ENCODE results near the gene MAP2K7.

Gene MAP2K7

DNA sequence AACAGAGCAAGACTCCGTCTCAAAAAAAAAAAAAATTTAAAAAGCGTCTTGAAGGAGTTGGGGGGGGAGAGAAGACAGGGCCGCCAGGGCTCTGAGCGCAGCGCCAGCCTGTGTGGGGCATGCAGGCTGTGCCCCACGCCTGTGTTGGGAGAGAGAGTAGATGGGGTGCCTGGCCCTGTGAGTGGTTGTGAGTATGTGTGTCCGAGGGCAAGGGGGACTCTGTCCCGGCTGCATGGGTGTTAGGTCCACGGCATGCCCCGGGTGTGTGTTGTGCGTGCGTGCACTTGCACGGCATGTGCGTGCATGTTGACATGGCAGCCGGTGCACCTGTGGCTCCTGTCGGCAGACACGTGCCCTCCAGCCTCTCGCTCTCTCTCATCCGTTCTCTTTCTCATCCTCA is 3.4 kb downstream of the MAP2K7 start:
- DNase-seq, result no peak

DNA sequence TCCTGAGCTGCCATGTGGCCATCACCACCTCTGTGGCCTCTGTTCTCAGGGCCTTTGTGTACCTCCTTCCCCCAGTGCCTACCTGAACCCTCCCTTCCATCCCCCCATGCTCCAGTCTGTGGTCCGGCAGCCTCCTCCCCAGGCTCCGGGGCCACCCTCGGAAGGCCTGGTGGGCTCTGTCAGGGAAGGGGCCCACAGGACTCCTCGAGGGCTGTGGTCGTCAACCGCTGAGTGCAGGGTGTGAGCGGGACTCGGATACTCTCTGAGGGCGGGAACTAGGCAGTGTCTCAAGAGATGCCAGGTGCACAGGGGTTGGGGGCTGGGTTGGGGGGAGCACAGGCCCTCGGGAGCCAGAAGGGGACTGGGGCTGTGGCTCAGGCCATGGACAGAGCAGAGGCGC is 3.9 kb downstream of the MAP2K7 start:
- no peak for DNase-seq

DNA sequence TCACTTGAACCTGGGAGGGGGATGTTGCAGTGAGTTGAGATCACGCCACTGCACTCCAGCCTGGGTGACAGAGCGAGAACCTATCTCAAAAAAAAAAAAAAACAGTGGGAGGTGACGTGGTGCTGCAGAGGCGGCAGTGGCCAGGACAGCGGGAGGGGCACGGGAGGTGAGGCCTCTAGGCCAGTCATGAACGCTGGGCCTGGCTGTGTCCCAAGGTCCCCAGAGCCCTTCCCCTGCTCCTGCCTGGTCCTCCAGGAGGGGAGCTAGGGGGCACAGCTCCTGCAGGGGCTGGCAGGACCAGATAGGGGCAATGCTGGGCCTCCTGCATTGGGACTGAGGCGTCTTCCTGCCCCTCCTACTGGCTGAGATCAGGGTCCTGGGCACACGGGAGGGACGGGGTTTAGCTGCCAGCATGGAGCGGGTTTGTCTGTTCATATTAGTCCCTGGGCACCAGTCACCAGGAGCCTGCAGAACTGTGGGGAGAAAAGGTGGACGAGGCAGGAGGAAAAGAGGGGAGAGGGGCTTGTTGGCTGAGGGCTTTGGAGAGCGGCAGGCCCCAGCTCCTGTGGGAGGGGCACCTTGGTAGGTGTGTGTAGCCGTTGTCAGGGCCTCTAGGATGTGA is 4.5 kb downstream of the MAP2K7 start:
- no peak for DNase-seq

DNA sequence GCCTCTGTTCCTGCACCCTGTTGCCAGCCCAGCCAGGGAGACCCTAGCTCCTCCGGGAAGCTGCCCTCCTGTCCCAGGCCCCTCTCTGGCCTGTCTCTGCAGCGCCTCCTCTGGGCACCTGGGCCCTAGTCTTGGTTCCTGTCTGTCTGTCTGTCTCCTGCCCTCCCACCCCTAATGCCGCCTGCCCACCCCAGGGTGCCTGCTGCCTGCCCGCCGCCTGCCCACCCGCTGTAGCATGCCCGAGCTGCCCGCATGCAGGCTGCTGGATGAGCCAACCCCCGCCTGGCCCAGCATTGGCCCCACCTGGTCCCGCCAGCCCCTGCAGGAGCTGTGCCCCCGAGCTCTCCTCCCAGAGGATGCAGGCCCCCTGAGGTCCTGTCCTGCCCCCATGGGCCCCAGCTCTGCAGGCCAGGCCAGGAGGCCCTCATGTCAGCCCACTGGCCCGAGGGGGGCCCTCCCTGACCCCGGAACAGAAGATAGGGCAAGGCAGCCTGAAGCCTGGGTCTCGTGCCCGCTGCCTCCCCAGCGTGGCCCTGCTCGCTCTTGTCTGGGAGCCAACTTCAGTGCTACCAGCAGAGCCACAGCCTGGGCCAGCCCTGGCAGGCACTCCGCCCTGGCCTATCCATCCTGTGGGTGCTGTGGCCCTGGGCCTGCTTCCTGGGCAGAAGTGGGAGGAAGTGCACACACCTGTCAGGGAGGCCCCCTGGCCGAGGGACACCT is 5.2 kb downstream of the MAP2K7 start:
- DNase-seq, result no peak

- DNase-seq, result no peak
Observed at GRCh38 chr19:7909471-7910067, 5.9 kb downstream of the MAP2K7 start.

GRCh38 chr19:7910321-7911161 is 6.9 kb downstream of the MAP2K7 start:
- no peak for DNase-seq

- no peak for DNase-seq
Observed at GRCh38 chr19:7911508-7912143, 7.9 kb downstream of the MAP2K7 start.

DNA sequence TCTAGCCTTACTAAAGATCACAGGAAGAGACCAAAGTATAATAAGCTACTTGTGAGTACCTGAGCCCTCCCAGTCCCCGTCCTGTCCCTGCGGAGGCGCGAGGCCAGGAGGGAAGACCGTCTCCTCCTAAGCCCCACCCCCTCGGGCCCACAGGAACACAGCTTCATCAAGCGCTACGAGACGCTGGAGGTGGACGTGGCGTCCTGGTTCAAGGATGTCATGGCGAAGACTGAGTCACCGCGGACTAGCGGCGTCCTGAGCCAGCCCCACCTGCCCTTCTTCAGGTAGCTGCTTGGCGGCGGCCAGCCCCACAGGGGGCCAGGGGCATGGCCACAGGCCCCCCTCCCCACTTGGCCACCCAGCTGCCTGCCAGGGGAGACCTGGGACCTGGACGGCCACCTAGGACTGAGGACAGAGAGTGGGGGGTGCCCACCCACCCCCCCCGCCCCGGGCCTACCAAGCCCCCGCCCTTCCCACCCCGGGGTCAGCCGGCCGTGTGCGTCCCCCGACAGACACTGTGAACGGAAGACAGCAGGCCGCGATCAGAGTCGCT is 8.5 kb downstream of the MAP2K7 start:
- DNase-seq, result no peak

- no peak for DNase-seq
Observed at GRCh38 chr19:7912697-7913564, 9.3 kb downstream of the MAP2K7 start.

GRCh38 chr19:7913652-7914051 is 10.0 kb downstream of the MAP2K7 start:
- DNase-seq, result no peak

GRCh38 chr19:7914099-7914498 is 10.4 kb downstream of the MAP2K7 start:
- DNase-seq, result no peak

GRCh38 chr19:7914598-7915045 is 10.9 kb downstream of the MAP2K7 start, which contains the start of gene TGFBR3L:
TSS of gene TGFBR3L (plus strand) at chr19:7914830.
- no peak for DNase-seq

GRCh38 chr19:7915250-7916102 is 11.8 kb downstream of the MAP2K7 start:
- DNase-seq, result no peak

DNA sequence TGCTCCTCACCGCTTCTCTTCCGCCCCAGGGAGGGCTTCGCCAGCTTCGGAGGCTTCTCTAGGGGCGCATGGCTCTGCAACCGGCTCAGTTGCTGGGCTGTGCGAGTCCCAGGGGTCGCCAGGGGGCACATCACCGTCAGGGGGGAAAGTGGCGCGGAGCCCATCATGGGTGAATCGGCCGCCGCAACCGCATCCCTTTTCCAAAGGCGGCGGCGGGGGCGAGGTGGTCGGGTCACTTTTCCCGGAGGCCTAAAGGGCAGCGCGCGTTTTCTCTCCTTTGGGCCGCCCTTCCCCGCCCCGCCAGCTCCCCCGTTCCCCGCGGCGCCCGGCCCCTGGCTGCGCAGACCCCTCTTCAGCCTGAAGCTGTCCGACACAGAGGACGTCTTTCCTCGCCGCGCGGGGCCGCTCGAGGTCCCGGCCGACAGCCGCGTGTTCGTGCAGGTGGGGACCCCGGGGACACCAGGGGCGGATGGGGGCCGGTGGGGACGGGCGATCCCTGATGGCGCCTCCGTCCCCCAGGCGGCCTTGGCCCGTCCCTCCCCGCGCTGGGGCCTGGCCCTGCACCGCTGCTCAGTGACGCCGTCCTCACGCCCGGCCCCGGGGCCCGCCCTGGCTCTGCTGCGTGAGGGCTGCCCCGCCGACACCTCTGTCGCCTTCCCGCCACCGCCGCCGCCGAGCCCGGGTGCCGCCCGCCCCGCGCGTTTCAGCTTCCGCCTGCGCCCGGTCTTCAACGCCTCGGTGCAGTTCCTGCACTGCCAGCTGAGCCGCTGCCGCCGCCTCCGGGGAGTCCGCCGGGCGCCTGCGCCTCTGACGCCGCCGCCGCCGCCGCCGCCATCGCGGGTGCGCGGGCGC is 12.7 kb downstream of the MAP2K7 start:
- DNase-seq, result peak in 3 of 51 donors; percentile 23 to 42 (median 30)

DNA sequence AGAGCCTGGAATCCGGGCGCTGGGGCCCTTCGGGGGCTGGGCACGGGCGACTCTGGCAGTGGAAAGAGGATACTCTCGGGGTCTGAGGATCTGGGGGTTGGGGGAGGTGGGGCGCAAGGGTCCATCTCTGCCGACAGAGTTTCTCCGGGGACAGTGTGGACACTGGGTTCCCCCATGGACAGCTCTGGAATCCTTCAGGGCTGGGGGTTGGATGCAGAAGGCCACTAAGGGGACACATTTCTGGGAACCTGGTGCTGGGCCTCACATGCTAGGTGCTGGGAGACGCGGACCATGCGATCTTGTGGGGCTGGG is 13.2 kb downstream of the MAP2K7 start:
- no peak for DNase-seq

GRCh38 chr19:7917267-7918061 is 13.8 kb downstream of the MAP2K7 start:
- DNase-seq, result peak in 13 of 51 donors; percentile 12 to 56 (median 38)

DNA sequence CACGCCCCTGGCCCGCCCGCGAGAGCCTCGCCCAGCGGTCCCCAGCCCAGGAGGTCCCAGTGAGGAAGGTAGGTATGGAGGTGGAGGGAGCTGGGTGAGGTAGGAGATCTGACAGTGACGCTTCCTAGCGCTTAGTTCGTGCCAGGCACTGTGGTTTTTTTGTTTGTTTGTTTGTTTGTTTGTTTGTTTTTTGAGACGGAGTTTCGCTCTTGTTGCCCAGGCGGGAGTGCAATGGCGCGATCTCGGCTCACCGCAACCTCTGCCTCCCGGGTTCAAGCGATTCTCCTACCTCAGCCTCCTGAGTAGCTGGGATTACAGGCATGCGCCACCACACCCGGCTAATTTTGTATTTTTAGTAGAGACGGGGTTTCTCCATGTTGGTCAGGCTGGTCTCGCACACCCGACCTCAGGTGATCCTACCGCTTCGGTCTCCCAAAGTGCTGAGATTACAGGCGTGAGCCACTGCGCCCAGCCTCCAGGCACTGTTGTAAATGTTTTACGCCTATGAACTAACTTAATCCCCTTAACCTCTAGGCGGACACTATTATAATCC is 14.5 kb downstream of the MAP2K7 start:
- DNase-seq, result peak in 1 of 51 donors; percentile 18

All from hypothalamus (tissue), 51 donors.